SK-N-MC (cell line): ENCODE results near the gene DENND5B.

Experiments
- EZH2 ChIP-seq: fragments of 200-600 bp; sonication (generic); IDR thresholded peaks from one replicate; pipeline ENCODE4 v1.6.1; 2017; ENCODE audit warnings: antibody characterized with exemption
- POLR2AphosphoS5 ChIP-seq: IDR thresholded peaks from 2 replicates; pipeline ENCODE4 v1.6.1; 2012; ENCODE audit warnings: mild to moderate bottlenecking, low read depth, low read length, borderline replicate concordance

GRCh38 chr12:31387466-31387865 is 203.5 kb downstream of the DENND5B start:
- no peak for TF ChIP-seq EZH2
- TF ChIP-seq POLR2AphosphoS5, result no peak
